Measurements from ENCODE around the gene OTOF.
A peak's percentile ranks its signal among the peaks of the same experiment; 100 is the strongest.

Gene OTOF

GRCh38 chr2:26477911-26478253 is at the start of gene OTOF:
OTOF (minus strand) TSS chr2:26478124.
- DNase-seq = no peak

DNA sequence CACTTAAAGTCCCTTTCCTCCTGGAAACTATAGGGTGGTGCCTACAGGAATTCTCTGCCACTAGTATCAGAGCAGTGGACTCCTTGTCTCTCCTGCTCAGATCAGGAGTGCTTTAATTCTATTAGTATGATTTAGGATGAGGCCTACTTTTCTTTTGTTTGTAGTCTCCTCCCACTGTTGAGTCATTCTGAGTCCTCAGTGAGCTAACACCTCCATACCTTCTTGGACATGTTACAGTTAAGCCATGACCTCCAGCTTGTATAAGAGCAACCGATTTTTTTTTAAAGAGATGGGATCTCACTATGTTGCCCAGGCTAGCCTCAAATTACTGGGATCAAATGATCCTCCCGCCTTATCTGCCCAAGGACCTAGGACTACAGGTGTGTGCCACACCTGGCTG is 48.7 kb upstream of the OTOF start:
- no peak for DNase-seq

- DNase-seq = no peak
Measured at GRCh38 chr2:26526105-26526504, 48.2 kb upstream of the OTOF start.

DNA sequence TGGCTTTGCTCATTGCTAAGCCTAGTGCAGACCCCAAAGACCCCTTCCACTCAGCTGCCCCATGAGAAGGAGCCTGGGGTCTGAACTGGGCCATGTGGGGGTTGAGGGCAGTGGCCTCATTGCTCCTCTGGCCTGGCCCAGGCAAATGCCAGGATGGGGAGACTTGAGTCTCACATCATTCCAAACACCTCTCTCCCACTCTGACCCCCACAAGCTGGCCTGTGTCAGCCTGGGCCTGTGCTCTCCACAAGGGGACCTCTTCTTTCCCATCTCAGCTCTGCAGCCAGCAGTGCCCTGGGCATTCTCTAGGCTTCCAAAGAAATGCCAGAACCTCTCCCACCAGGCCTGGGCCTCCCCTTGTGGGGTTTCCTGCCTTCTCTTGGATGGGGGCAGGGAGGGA is 45.8 kb upstream of the OTOF start:
- no peak for DNase-seq

- DNase-seq = no peak
Measured at GRCh38 chr2:26522751-26523171, 44.8 kb upstream of the OTOF start.

GRCh38 chr2:26522325-26522724 is 44.4 kb upstream of the OTOF start:
- no peak for DNase-seq

- no peak for DNase-seq
Measured at GRCh38 chr2:26521913-26522180, 43.9 kb upstream of the OTOF start.

DNA sequence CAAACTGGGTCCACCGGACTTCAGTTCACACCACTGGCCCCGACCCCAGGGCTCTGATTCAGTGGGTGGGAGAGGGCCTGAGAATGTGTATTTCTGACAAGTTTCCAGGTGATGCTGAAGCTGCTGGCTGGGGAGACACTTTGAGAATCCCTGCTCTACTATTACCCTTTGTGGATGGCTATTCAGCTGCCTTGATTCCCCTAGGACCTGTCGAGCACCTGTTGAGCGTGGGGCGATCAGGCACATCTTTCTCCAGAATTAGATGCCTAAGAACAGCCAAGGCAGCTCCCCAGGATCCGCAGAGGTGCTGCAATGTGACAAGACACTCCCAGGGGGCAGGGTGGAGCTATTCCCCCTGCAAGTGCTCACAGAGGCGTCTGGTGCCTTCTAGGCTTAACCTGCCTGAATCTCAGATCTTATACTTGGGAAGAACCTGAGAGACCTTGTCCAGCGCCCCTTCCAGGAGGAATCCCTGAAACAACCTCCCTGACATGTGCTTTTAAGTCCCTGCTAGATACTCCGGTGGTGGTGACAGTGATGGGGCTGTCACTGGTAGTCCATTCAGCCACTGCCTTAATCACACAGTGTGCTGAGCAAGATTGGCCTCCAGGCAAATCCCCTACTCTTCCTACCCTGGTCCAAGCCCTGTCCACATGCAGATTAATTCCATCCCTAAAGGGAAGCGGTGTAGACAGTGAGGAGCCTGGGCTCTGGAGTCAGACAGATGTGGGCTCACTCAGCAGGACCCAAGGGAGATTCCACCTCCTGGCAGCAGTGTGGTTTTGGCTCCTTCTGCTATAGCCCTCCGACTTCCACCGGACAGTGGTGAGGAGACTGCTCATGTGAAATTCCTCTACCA is 43.4 kb upstream of the OTOF start:
- peak; percentile 9 for DNase-seq

DNA sequence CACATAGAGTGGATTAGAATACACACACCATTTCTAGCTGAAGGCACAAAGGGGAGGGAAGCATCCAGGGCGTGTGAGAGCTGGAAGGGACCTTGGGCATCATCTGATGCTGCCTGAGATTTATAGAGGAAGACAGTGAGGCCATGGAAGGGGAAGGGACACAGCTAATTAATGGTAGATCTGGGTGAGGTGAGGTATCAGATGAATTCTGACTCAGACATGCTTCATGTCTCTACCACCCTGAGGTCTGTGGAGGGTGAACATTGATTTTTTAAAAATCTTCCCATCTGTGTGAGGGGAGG is 42.2 kb upstream of the OTOF start:
- DNase-seq = no peak

DNA sequence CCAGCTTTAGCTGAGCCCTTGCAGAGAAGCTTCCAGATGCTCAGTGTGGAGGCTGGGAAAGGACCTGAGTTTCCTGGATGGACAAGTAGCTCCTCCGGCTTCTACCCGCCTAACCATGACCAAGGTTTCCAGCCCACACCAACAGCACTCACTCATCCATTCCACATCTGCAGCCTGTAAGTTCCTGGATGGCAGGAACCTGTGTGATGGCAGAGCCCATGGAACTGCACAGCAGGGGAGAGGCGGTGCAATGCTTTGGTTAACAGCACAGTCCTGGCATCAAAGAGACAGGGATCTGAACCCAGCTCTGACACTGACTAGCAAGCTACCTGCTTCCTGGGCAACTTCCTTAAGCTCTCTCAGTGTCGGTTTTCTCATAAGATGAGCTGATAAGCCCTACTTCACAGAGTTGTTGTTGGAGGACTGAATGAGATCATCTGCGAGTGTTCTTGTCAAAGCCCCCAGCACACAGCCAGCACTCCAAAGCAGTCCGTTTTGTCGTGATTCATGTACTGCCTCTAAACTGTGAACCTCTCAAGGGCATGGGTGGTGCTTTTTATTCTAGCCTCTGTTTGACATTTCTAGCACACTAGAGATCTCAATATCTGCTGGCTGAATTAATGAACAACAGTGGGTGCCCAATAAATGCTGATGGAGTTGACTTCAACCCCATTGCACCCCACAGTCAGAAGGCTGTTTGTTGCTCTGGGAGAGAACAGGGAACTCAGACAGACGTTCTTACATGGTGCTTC is 41.6 kb upstream of the OTOF start:
- DNase-seq = peak; percentile 8

DNA sequence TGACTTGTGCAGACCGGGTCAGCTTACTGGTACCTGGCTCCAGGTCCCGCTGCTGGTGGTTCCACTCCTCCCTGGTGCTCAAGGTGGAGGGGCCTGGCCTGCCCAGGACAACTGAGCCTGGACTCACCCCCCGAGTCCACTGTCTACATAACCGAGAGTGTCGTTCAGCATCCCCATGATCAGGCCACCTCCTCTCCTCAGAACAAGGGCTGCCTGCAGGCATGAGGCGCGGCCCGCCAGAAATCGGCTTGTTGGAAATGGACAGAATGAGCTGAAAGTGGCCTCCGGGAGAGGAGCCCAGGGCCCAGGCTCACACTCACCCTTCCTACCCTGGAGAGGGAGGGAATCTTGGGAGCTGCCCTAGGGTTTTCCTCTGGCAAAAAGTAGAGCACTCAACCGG is 38.9 kb upstream of the OTOF start:
- no peak for DNase-seq

DNA sequence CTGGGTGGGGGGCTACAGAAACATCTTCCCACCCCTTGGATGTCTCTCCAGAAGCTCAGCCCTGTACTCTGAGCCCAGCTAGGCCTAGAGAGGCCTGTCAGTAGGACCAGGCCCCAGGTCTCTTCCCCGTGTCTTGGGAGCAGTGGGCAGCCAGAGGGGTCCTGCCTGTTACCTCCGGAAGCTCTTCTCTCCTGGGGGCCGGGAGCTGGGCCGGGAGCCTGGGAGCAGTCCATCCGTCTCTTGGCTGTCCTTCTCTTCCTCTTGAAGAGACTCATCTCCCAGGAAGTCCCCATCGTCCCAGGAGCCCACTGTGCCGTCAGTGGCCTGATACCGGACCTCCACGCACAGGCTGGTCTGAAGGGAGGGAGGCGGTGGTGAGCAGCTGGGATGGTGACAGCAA is 38.3 kb upstream of the OTOF start:
- DNase-seq = no peak

- DNase-seq = no peak
Measured at GRCh38 chr2:26515771-26516170, 37.8 kb upstream of the OTOF start.

GRCh38 chr2:26514045-26514444 is 36.1 kb upstream of the OTOF start:
- no peak for DNase-seq

- no peak for DNase-seq
Measured at GRCh38 chr2:26513261-26513660, 35.3 kb upstream of the OTOF start.

- DNase-seq = no peak
Measured at GRCh38 chr2:26511466-26511865, 33.5 kb upstream of the OTOF start.

DNA sequence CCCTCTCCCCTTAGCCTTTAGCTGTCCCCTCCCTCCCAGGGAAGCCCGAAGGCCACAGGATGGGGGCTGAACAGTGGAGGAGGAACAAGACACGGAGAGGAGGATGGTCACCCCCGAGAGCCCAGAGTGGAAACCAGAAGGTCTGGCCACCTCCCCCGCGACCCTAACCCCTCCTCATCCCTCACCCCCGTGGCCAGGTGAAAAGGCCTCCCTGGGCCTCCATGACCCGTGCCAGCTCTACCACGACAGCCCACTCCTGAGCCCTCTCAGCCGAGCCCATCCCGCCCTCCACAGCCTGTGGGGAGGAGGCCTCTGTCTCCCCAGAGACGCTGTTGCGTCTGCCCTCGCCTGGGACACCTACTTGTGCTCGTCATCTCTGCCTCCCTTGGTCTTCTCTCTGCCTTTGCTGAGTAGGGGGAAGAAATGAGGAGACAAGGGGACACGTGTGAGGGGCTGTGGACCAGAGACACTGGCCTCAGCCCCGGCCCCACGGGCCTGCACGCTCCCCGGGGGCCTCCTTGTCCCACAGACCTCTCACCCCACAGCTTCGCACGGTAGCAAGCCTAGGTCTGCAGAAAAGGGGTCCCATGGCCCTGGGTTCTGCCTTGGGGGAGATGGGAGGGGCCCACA is 32.5 kb upstream of the OTOF start:
- no peak for DNase-seq

GRCh38 chr2:26509141-26509540 is 31.2 kb upstream of the OTOF start:
- DNase-seq = no peak

DNA sequence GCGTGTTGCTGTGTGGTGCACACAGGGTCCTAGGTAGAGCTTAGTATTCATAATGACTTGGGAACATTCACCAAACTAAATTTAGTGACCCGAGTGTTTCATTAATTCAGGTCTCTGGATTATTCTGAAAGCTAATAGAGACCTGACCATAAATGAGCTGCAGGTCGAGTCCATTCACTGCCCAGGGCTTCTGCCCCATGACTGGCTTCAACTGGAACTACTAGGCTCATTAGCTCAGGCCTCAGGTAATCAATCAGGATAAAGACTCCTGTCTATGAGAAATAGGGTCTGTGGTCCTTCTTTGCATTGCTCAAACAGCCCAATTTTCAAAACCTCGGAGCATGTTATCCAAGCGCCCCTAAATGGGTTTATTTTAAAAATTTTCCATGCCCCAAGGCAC is 30.0 kb upstream of the OTOF start:
- DNase-seq = no peak

- no peak for DNase-seq
Measured at GRCh38 chr2:26507088-26507487, 29.2 kb upstream of the OTOF start.

DNA sequence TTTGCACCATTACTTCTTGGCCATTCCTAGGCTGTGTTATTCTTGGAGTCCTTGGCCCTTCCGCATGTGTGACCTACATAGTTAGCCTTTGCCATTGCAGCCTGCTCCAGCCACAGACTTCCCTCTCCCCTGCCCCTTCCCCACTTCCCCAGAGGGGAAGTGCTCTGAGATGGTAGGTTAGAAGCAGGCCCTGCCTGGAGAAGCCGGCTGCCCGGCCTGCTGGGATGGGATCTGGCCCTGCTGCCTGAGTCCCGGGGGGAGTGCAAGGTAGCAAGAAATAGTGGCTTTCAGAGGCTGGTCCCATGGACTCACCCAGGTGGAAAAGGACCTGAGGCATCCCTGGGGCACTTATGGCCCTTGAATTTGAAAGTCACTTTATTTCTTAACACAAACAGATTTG is 28.4 kb upstream of the OTOF start:
- no peak for DNase-seq

DNA sequence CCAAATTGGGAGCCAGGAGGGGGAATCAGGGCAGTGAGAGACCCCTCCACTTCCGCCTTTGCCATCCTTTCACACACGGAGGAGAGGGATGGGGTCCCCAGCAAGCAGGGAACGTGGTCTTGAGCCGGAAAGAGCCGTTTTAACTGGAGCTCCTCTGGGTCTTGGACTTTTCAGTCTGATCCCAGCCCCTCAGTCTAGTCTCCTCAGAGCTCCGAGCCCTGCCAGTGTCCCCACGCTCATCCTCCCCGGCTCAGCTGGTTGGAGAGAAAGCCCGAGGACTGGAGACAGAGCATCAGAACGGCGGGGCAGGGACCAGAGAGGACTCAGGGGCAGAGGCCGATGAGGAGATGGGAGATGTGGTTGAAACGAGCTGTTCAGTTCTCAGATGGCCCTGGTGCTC is 26.1 kb upstream of the OTOF start:
- DNase-seq = no peak

DNA sequence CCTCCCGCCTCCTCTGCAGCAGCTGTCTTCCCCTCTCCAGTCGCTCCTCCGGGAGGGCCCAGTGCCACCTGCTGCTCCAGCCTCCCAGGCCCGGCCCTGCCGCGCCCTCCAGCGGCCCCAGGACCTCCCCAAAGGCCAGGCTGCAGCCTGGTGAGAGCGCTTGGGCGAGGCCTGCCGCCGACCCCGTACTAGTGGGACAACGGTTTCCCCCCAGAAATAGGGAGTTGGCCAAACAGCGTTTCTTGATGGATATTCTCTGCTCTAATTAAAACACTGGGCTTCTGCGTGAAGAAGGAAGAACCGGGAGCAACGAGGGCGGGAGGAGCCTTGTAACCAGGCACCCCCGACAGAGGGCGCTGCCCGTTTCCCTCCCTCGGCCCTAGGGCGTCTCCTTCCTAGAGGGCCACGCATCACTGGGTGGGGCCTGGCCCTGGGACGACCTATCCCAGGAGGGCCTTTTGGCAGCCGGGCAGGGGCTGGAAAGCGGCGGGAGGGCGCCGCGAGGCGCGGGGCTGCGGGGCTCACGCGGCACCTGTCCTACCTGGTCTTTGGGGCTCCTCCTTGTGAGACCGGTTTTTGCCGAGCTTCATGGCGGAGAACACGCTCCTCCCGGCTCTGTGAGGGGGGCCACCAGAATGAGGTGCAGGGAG is 25.4 kb upstream of the OTOF start:
- peak; percentile 91 for DNase-seq

GRCh38 chr2:26500406-26500805 is 22.5 kb upstream of the OTOF start:
- no peak for DNase-seq
